Measurements from ENCODE around the gene PTPRH.
A peak's percentile ranks its signal among the peaks of the same experiment; 100 is the strongest.
"Not testable (repeated sequence)": the region's sequence is repeated elsewhere in the genome, so short reads cannot be mapped to it uniquely, and the experiment has no call there.

Gene PTPRH

DNA sequence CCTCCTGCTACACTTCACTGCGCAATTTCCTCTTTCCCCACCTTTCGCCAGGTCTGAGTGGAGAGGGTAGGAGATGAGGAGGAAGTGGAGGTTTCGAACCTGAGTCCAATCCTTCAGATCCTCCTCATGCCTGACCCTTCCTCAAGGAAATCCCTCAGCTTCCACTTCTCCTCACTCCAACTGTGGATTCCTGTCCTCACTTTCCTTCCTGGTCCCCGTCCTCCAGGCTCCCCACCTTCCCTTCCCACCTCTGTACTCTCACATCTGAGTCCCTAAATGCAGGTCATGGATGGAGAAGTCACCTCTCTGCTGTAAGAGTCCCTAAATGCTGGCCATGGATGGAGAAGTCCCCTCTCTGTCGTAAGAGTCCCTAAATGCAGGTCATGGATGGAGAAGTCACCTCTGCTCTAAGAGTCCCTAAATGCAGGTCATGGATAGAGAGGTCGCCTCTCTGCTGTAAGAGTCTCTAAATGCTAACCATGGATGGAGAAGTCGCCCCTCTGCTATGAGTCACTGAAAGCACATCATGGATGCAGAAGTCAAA lies 16.2 kb upstream of the PTPRH start:
- Histone ChIP-seq H3K27ac (ENCODE audit: low read depth, low read length) (no peak overlapping the region), H3K36me3 (ENCODE audit: control insufficient read depth in 1 of 2, insufficient read depth in 2 of 2, low read length in 2 of 2) (peaks cover 41 to 43% of the 10 kb centered on the region in 2 experiments), H4K12ac (ENCODE audit: low read depth, low read length) (no peak overlapping the region), H3K14ac (ENCODE audit: low read length) (no peak overlapping the region), H3K18ac (ENCODE audit: low read length) (no peak overlapping the region), H2BK5ac (ENCODE audit: low read depth, low read length, poor library complexity) (no peak overlapping the region), H3K4ac (ENCODE audit: low read depth, low read length) (no peak overlapping the region), H3K9ac (ENCODE audit: low read length) (no peak overlapping the region), H3K4me3 (ENCODE audit: low read depth, low read length) (no peak overlapping the region), H3K9me3 (ENCODE audit: insufficient read depth, low read depth, low read length) (peaks cover 3% of the 10 kb centered on the region), H2AFZ (ENCODE audit: insufficient read depth, low read length, poor library complexity) (no peak overlapping the region), H2BK120ac (ENCODE audit: insufficient read depth, low read length, poor library complexity) (no peak overlapping the region), H2BK12ac (ENCODE audit: low read length) (no peak overlapping the region), H3K23ac (ENCODE audit: low read length) (no peak overlapping the region), H4K8ac (ENCODE audit: low read depth, low read length) (no peak overlapping the region), H3K4me2 (ENCODE audit: low read length) (no peak overlapping the region), H3K79me1 (ENCODE audit: low read length) (no peaks in the 10 kb centered on the region), H3K27me3 (ENCODE audit: insufficient read depth, low read length) (no peaks in the 10 kb centered on the region), H2AK5ac (ENCODE audit: low read length) (no peak overlapping the region), H3K79me2 (ENCODE audit: control insufficient read depth, insufficient read depth, low read length, poor library complexity) (no peaks in the 10 kb centered on the region), H4K91ac (ENCODE audit: low read depth, low read length) (no peak overlapping the region), H3K4me1 (ENCODE audit: control insufficient read depth in 1 of 2, insufficient read depth in 2 of 2, low read length in 2 of 2) (no peaks in the 10 kb centered on the region)
- no CpG with 5 or more reads among the region's 7 CpGs for WGBS (ENCODE audit: extremely low coverage, insufficient coverage, insufficient read length)
- DNase-seq: no peak

- H3K79me2 ChIP-seq (ENCODE audit: control insufficient read depth, insufficient read depth, low read length, poor library complexity); H4K91ac ChIP-seq (ENCODE audit: low read depth, low read length); H2BK120ac ChIP-seq (ENCODE audit: insufficient read depth, low read length, poor library complexity); H2AFZ ChIP-seq (ENCODE audit: insufficient read depth, low read length, poor library complexity); H3K23ac ChIP-seq (ENCODE audit: low read length); H3K4me1 ChIP-seq (ENCODE audit: control insufficient read depth in 1 of 2, insufficient read depth in 2 of 2, low read length in 2 of 2); H3K79me1 ChIP-seq (ENCODE audit: low read length); H3K4ac ChIP-seq (ENCODE audit: low read depth, low read length); H4K8ac ChIP-seq (ENCODE audit: low read depth, low read length); H3K4me2 ChIP-seq (ENCODE audit: low read length); H2BK5ac ChIP-seq (ENCODE audit: low read depth, low read length, poor library complexity); H3K18ac ChIP-seq (ENCODE audit: low read length); H3K9me3 ChIP-seq (ENCODE audit: insufficient read depth, low read depth, low read length); H3K27ac ChIP-seq (ENCODE audit: low read depth, low read length); H3K14ac ChIP-seq (ENCODE audit: low read length); DNase-seq; H3K9ac ChIP-seq (ENCODE audit: low read length); H2AK5ac ChIP-seq (ENCODE audit: low read length); H2BK12ac ChIP-seq (ENCODE audit: low read length); H4K12ac ChIP-seq (ENCODE audit: low read depth, low read length); H3K27me3 ChIP-seq (ENCODE audit: insufficient read depth, low read length); H3K4me3 ChIP-seq (ENCODE audit: low read depth, low read length): not testable (repeated sequence)
- peaks cover 35 to 38% of the 10 kb centered on the region in 2 experiments for H3K36me3 ChIP-seq (ENCODE audit: control insufficient read depth in 1 of 2, insufficient read depth in 2 of 2, low read length in 2 of 2)
- whole genome bisulfite sequencing (ENCODE audit: extremely low coverage, insufficient coverage, insufficient read length): no CpG with 5 or more reads among the region's 11 CpGs
These were observed 15.5 kb upstream of the PTPRH start for GRCh38 chr19:55224679-55225414.

GRCh38 chr19:55224038-55224665 lies 14.9 kb upstream of the PTPRH start:
- no peak overlapping the region for H3K18ac ChIP-seq (ENCODE audit: low read length)
- no peak overlapping the region for H2BK120ac ChIP-seq (ENCODE audit: insufficient read depth, low read length, poor library complexity)
- H3K4ac ChIP-seq (ENCODE audit: low read depth, low read length): no peak overlapping the region
- no peak overlapping the region for H2BK5ac ChIP-seq (ENCODE audit: low read depth, low read length, poor library complexity)
- H2AK5ac ChIP-seq (ENCODE audit: low read length): no peak overlapping the region
- H3K4me1 ChIP-seq (ENCODE audit: control insufficient read depth in 1 of 2, insufficient read depth in 2 of 2, low read length in 2 of 2): no peaks in the 10 kb centered on the region
- H4K8ac ChIP-seq (ENCODE audit: low read depth, low read length): no peak overlapping the region
- no peak overlapping the region for H4K12ac ChIP-seq (ENCODE audit: low read depth, low read length)
- no peak for DNase-seq
- H2BK12ac ChIP-seq (ENCODE audit: low read length): no peak overlapping the region
- H4K91ac ChIP-seq (ENCODE audit: low read depth, low read length): no peak overlapping the region
- H3K4me3 ChIP-seq (ENCODE audit: low read depth, low read length): no peak overlapping the region
- no peaks in the 10 kb centered on the region for H3K27me3 ChIP-seq (ENCODE audit: insufficient read depth, low read length)
- no peak overlapping the region for H3K4me2 ChIP-seq (ENCODE audit: low read length)
- H2AFZ ChIP-seq (ENCODE audit: insufficient read depth, low read length, poor library complexity): no peak overlapping the region
- no peaks in the 10 kb centered on the region for H3K79me1 ChIP-seq (ENCODE audit: low read length)
- H3K27ac ChIP-seq (ENCODE audit: low read depth, low read length): no peak overlapping the region
- no CpG with 5 or more reads among the region's 26 CpGs for WGBS (ENCODE audit: extremely low coverage, insufficient coverage, insufficient read length)
- no peak overlapping the region for H3K14ac ChIP-seq (ENCODE audit: low read length)
- H3K23ac ChIP-seq (ENCODE audit: low read length): no peak overlapping the region
- peaks cover 3% of the 10 kb centered on the region for H3K9me3 ChIP-seq (ENCODE audit: insufficient read depth, low read depth, low read length)
- no peak overlapping the region for H3K9ac ChIP-seq (ENCODE audit: low read length)
- H3K36me3 ChIP-seq (ENCODE audit: control insufficient read depth in 1 of 2, insufficient read depth in 2 of 2, low read length in 2 of 2): peaks cover 28 to 31% of the 10 kb centered on the region in 2 experiments
- H3K79me2 ChIP-seq (ENCODE audit: control insufficient read depth, insufficient read depth, low read length, poor library complexity): no peaks in the 10 kb centered on the region

- Histone ChIP-seq H2BK5ac (ENCODE audit: low read depth, low read length, poor library complexity) (no peak overlapping the region), H3K9me3 (ENCODE audit: insufficient read depth, low read depth, low read length) (peaks cover 3% of the 10 kb centered on the region), H3K27me3 (ENCODE audit: insufficient read depth, low read length) (no peaks in the 10 kb centered on the region), H3K4me1 (ENCODE audit: control insufficient read depth in 1 of 2, insufficient read depth in 2 of 2, low read length in 2 of 2) (no peaks in the 10 kb centered on the region), H3K79me2 (ENCODE audit: control insufficient read depth, insufficient read depth, low read length, poor library complexity) (no peaks in the 10 kb centered on the region), H2AFZ (ENCODE audit: insufficient read depth, low read length, poor library complexity) (no peak overlapping the region), H3K79me1 (ENCODE audit: low read length) (no peaks in the 10 kb centered on the region), H3K18ac (ENCODE audit: low read length) (no peak overlapping the region), H3K14ac (ENCODE audit: low read length) (no peak overlapping the region), H3K23ac (ENCODE audit: low read length) (no peak overlapping the region), H3K9ac (ENCODE audit: low read length) (no peak overlapping the region), H3K36me3 (ENCODE audit: control insufficient read depth in 1 of 2, insufficient read depth in 2 of 2, low read length in 2 of 2) (peaks cover 22 to 24% of the 10 kb centered on the region in 2 experiments), H3K4ac (ENCODE audit: low read depth, low read length) (no peak overlapping the region), H4K12ac (ENCODE audit: low read depth, low read length) (no peak overlapping the region), H4K8ac (ENCODE audit: low read depth, low read length) (no peak overlapping the region), H3K4me2 (ENCODE audit: low read length) (no peak overlapping the region), H3K4me3 (ENCODE audit: low read depth, low read length) (no peak overlapping the region), H2BK120ac (ENCODE audit: insufficient read depth, low read length, poor library complexity) (no peak overlapping the region), H3K27ac (ENCODE audit: low read depth, low read length) (no peak overlapping the region), H2BK12ac (ENCODE audit: low read length) (no peak overlapping the region), H4K91ac (ENCODE audit: low read depth, low read length) (no peak overlapping the region), H2AK5ac (ENCODE audit: low read length) (no peak overlapping the region)
- peak in 1 of 2 donors; percentile 45 for DNase-seq
- WGBS (ENCODE audit: extremely low coverage, insufficient coverage, insufficient read length): no CpG with 5 or more reads among the region's 17 CpGs
These were observed 14.2 kb upstream of the PTPRH start for GRCh38 chr19:55223291-55224037.

All from trophoblast cell (in vitro differentiated cells and primary cell).